Suprapubic skin (tissue), 4 donors: Measurements from ENCODE around the gene PAX5. TPM values are rescaled to one million over a fixed set of nuclear protein-coding genes. Genes with fewer than 3 reads are reported as not detected.

Experiments used
- DNase-seq, 2 donors: peaks; one replicate each; pipeline ENCODE4 v3.0.0-alpha.2; 2019; ENCODE audit warnings: low spot score in 2 of 2
- H3K27ac ChIP-seq: fragments of 200-600 bp; sonication (generic); one replicate; pipeline ENCODE4 v1.5.1; 2019
- H3K27me3 ChIP-seq: fragments of 200-600 bp; sonication (generic); one replicate; pipeline ENCODE4 v1.5.1; 2019
- H3K36me3 ChIP-seq: fragments of 200-600 bp; sonication (generic); one replicate; pipeline ENCODE4 v1.5.1; 2019
- H3K4me1 ChIP-seq: fragments of 200-600 bp; sonication (generic); one replicate; pipeline ENCODE4 v1.5.1; 2019
- H3K4me3 ChIP-seq: fragments of 200-600 bp; sonication (generic); one replicate; pipeline ENCODE4 v1.5.1; 2019; ENCODE audit warnings: mild to moderate bottlenecking
- H3K9me3 ChIP-seq: fragments of 200-600 bp; sonication (generic); one replicate; pipeline ENCODE4 v1.5.1; 2019
- EP300 ChIP-seq: sonication (generic); formaldehyde crosslinking; IDR thresholded peaks from one replicate; pipeline ENCODE4 v1.6.1; 2017; ENCODE audit warnings: antibody characterized with exemption
- POLR2A ChIP-seq, 2 donors: fragments of 450-650 bp; IDR thresholded peaks; one replicate each; pipeline ENCODE4 v1.6.1; 2017; ENCODE audit warnings: antibody characterized with exemption in 2 of 2, mild to moderate bottlenecking in 2 of 2, moderate library complexity in 2 of 2
- POLR2AphosphoS5 ChIP-seq, 3 donors: sonication (generic); formaldehyde crosslinking; IDR thresholded peaks; one replicate each; pipeline ENCODE4 v1.6.1; 2017; ENCODE audit warnings: antibody characterized with exemption in 3 of 3
- WGBS: methylation state at CpG from one replicate; pipeline ENCODE4 v1.1.5; 2018; 5-methylcytosine and 5-hydroxymethylcytosine counted together
- total RNA-seq, 4 donors: library from RNA; depleted of rRNA; stranded (reverse); fragments of >200 nt; gene quantifications; one replicate each; pipeline ENCODE4 v1.1.0, GENCODE V29; 2016
- TF ChIP-seq, protein P1 (sequence below), 2 donors: fragments of 200-600 bp in 1 of 2; fragments of 450-650 bp in 1 of 2; sonication (generic) in 1 of 2; IDR thresholded peaks; one replicate each; pipeline ENCODE4 v1.5.1; 2016 to 2019; ENCODE audit warnings: antibody characterized with exemption in 2 of 2, mild to moderate bottlenecking in 1 of 2, moderate library complexity in 1 of 2

The PAX5 gene
- total RNA-seq, 4 donors from 2014 or later: 0.04 TPM; not detected in 3

GRCh38 chr9:36825179-36825578 lies 208.9 kb downstream of the PAX5 start:
- TF ChIP-seq POLR2AphosphoS5 (IDR thresholded peaks at IDR 0.05) (no peak), EP300 (no peak), POLR2A (IDR thresholded peaks at IDR 0.05) (no peak)
- TF ChIP-seq, protein P1, sequence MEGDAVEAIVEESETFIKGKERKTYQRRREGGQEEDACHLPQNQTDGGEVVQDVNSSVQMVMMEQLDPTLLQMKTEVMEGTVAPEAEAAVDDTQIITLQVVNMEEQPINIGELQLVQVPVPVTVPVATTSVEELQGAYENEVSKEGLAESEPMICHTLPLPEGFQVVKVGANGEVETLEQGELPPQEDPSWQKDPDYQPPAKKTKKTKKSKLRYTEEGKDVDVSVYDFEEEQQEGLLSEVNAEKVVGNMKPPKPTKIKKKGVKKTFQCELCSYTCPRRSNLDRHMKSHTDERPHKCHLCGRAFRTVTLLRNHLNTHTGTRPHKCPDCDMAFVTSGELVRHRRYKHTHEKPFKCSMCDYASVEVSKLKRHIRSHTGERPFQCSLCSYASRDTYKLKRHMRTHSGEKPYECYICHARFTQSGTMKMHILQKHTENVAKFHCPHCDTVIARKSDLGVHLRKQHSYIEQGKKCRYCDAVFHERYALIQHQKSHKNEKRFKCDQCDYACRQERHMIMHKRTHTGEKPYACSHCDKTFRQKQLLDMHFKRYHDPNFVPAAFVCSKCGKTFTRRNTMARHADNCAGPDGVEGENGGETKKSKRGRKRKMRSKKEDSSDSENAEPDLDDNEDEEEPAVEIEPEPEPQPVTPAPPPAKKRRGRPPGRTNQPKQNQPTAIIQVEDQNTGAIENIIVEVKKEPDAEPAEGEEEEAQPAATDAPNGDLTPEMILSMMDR (IDR thresholded peaks at IDR 0.05): no peak
- Histone ChIP-seq H3K4me1 (no peaks in the 10 kb centered on the region), H3K27ac (no peak overlapping the region), H3K4me3 (no peak overlapping the region), H3K36me3 (no peaks in the 10 kb centered on the region), H3K9me3 (no peaks in the 10 kb centered on the region), H3K27me3 (peaks cover 8% of the 10 kb centered on the region)
- DNase-seq: no peak
- 89% methylated on average over 8 of the region's 8 CpGs for WGBS

- no peak overlapping the region for H3K4me3 ChIP-seq
- 88% methylated on average over 5 of the region's 5 CpGs for WGBS
- no peak overlapping the region for H3K27ac ChIP-seq
- peaks cover 6% of the 10 kb centered on the region for H3K4me1 ChIP-seq
- TF ChIP-seq POLR2A (IDR thresholded peaks at IDR 0.05) (no peak), POLR2AphosphoS5 (IDR thresholded peaks at IDR 0.05) (no peak), EP300 (no peak)
- TF ChIP-seq, protein P1 (IDR thresholded peaks at IDR 0.05): no peak
- no peaks in the 10 kb centered on the region for H3K36me3 ChIP-seq
- DNase-seq: no peak
- peaks cover 20% of the 10 kb centered on the region for H3K27me3 ChIP-seq
- H3K9me3 ChIP-seq: no peaks in the 10 kb centered on the region
Observed at GRCh38 chr9:36823934-36824333, 210.1 kb downstream of the PAX5 start.

- H3K4me1 ChIP-seq: peaks cover 11% of the 10 kb centered on the region
- no peak for DNase-seq
- H3K4me3 ChIP-seq: no peak overlapping the region
- H3K27me3 ChIP-seq: peaks cover 25% of the 10 kb centered on the region
- no peaks in the 10 kb centered on the region for H3K9me3 ChIP-seq
- H3K36me3 ChIP-seq: no peaks in the 10 kb centered on the region
- WGBS: 82% methylated on average over 6 of the region's 6 CpGs
- H3K27ac ChIP-seq: no peak overlapping the region
- TF ChIP-seq, protein P1 (IDR thresholded peaks at IDR 0.05): no peak
- no peak for TF ChIP-seq POLR2A (IDR thresholded peaks at IDR 0.05)
- TF ChIP-seq EP300: no peak
- TF ChIP-seq POLR2AphosphoS5 (IDR thresholded peaks at IDR 0.05): no peak
Observed at GRCh38 chr9:36823466-36823865, 210.6 kb downstream of the PAX5 start.

DNA sequence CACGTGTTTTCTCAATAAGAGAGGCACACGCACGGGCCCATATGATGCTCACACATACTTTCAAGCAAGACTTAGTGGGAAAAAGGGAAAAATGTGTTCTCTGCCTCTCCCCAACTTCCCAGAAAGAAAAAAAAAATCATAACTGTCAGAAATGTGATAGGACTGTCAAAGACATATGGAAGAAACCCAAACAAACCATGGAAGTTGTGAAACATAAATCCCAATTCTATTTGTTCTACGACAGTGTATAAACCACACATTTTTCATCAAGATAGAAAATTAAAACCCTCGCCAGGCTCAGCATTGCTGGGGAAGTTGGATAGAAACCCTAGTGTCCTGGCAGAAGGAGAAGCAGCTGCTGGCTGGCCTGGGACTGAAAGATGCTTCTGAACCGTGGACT lies 211.9 kb downstream of the PAX5 start:
- no peak for DNase-seq
- H3K9me3 ChIP-seq: no peaks in the 10 kb centered on the region
- H3K4me3 ChIP-seq: no peak overlapping the region
- H3K27me3 ChIP-seq: peaks cover 35% of the 10 kb centered on the region
- 73% methylated on average over 6 of the region's 6 CpGs for WGBS
- no peak for TF ChIP-seq EP300
- TF ChIP-seq, protein P1 (IDR thresholded peaks at IDR 0.05): no peak
- TF ChIP-seq POLR2A (IDR thresholded peaks at IDR 0.05): no peak
- no peak for TF ChIP-seq POLR2AphosphoS5 (IDR thresholded peaks at IDR 0.05)
- no peaks in the 10 kb centered on the region for H3K36me3 ChIP-seq
- H3K27ac ChIP-seq: no peak overlapping the region
- peaks cover 15% of the 10 kb centered on the region for H3K4me1 ChIP-seq

- H3K27me3 ChIP-seq: peaks cover 38% of the 10 kb centered on the region
- DNase-seq: no peak
- WGBS: 63% methylated on average over 21 of the region's 21 CpGs
Observed at GRCh38 chr9:36820392-36820861, 213.6 kb downstream of the PAX5 start.

More at GRCh38 chr9:36820392-36820861, 213.6 kb downstream of the PAX5 start:
- H3K4me3 ChIP-seq: no peak overlapping the region
- no peak overlapping the region for H3K27ac ChIP-seq
- H3K4me1 ChIP-seq: peaks cover 15% of the 10 kb centered on the region
- H3K9me3 ChIP-seq: no peaks in the 10 kb centered on the region
- TF ChIP-seq EP300 (no peak), POLR2AphosphoS5 (IDR thresholded peaks at IDR 0.05) (no peak), POLR2A (IDR thresholded peaks at IDR 0.05) (no peak)
- TF ChIP-seq, protein P1 (IDR thresholded peaks at IDR 0.05): no peak
- no peaks in the 10 kb centered on the region for H3K36me3 ChIP-seq
